ENCODE measurements around the gene ERH. TPM values are rescaled to one million over a fixed set of nuclear protein-coding genes. Genes with fewer than 3 reads are reported as not detected.

ERH gene
- total and polyA plus RNA-seq, 7 donors = 65.6 to 168 (median 106) TPM

DNA sequence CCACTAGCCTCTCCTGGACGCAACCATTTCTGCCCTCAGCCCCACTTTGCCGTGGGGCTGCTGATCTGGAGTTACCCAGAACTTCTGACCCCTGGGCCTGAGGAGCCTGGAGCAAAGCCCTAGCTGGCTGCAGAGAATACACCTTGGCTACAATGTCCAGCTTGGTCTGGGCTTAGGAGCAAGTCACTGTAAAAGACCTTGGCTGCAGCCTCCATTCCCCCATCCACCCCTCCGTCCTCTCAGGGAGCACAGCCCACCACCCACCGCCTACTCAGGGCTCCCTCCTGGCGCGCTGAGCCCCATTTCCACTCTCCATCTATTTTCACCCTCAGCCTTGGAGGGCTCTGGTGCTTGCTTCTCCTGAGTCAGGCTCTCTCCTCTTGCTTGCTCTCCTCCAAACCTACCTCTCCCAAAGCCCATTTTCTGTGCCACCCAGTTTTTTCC lies 42.9 kb downstream of the ERH start:
- H3K4me3 ChIP-seq = no peak overlapping the region
- peak; percentile 36 for DNase-seq
- TF ChIP-seq POLR2AphosphoS5 (IDR thresholded peaks at IDR 0.05) (no peak), EP300 (IDR thresholded peaks at IDR 0.05) (no peak), POLR2A (IDR thresholded peaks at IDR 0.05) (no peak)
- TF ChIP-seq, protein P1, sequence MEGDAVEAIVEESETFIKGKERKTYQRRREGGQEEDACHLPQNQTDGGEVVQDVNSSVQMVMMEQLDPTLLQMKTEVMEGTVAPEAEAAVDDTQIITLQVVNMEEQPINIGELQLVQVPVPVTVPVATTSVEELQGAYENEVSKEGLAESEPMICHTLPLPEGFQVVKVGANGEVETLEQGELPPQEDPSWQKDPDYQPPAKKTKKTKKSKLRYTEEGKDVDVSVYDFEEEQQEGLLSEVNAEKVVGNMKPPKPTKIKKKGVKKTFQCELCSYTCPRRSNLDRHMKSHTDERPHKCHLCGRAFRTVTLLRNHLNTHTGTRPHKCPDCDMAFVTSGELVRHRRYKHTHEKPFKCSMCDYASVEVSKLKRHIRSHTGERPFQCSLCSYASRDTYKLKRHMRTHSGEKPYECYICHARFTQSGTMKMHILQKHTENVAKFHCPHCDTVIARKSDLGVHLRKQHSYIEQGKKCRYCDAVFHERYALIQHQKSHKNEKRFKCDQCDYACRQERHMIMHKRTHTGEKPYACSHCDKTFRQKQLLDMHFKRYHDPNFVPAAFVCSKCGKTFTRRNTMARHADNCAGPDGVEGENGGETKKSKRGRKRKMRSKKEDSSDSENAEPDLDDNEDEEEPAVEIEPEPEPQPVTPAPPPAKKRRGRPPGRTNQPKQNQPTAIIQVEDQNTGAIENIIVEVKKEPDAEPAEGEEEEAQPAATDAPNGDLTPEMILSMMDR (IDR thresholded peaks at IDR 0.05) = no peak
- intact Hi-C loops (cut with DNase I) = no loop called here
- peak overlapping the region; percentile 59 to 82 (median 72) for H3K27ac ChIP-seq
- H3K9me3 ChIP-seq = no peaks in the 10 kb centered on the region
- H3K36me3 ChIP-seq = no peaks in the 10 kb centered on the region
- H3K27me3 ChIP-seq = no peaks in the 10 kb centered on the region
- H3K4me1 ChIP-seq = peaks cover 0 to 31% (median 19%) of the 10 kb centered on the region in 4 donors
- 83 to 96% methylated on average over 6 of the region's 6 CpGs for WGBS, 2 donors

DNA sequence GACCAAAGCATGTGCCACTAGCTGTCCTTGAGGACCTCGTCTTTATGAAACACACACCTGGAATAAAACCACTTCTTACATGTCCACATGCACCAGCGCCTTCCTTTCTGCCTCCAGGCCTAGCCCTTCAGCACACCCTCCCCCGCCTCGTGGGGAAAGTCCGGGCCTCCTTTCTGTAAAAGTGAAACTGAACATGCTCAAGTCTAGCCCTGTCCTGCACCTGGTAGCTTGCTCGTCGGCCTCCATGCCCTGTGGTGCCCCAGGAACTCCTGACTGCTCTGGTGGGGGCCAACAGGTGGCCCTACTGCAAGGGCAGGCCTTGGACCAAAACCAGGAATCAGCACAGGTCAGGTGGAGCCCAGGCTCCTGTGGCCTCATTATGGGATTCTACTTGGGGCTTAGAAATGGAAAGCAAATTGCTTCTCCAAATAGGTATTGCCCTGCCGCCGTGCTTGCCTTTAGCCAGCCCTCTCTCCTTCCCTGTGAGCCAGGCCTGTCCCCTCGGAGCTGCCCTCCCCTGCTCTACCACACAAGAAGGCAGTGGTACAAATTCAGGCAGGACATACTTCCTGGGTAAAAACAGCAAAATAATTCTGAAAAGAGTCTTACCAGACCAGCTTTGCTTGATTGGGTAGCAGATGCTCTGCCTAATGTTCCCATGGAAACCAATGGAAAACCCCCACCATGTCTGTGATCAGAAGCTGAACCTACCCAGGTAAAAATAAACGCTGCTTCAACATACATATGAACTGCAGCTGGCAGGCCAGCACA lies 43.5 kb downstream of the ERH start:
- DNase-seq = peak; percentile 57
- Histone ChIP-seq H3K4me1 (peaks cover 0 to 31% (median 19%) of the 10 kb centered on the region in 4 donors), H3K27ac (peak overlapping the region; percentile 59 to 82 (median 72)), H3K9me3 (no peaks in the 10 kb centered on the region), H3K36me3 (no peaks in the 10 kb centered on the region), H3K4me3 (no peak overlapping the region), H3K27me3 (no peaks in the 10 kb centered on the region)
- intact Hi-C loops (cut with DNase I) = no loop called here
- no peak for TF ChIP-seq EP300 (IDR thresholded peaks at IDR 0.05)
- no peak for TF ChIP-seq POLR2A (IDR thresholded peaks at IDR 0.05)
- no peak for TF ChIP-seq POLR2AphosphoS5 (IDR thresholded peaks at IDR 0.05)
- TF ChIP-seq, protein P1 (IDR thresholded peaks at IDR 0.05) = no peak
- WGBS, 2 donors = 43 to 47% methylated on average over 11 of the region's 11 CpGs

DNA sequence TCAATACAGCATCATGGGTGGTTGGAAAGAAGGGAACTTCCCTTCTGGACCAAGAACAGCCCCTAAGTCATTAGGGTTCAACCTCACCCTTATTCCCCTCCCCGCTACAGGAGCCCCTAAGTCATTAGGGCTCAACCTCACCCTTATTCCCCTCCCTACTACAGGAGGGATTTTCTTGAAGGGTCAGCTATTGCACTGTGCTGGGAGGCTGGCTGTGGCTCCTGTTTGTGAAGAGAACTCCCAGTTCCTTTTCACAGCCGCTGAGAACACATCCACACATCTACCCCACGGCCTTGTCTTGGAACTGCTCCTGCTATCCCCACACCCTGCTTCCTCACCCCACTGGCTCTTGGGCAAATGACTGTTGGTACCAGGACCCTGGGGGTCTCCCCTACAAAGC lies 44.9 kb downstream of the ERH start:
- H3K4me1 ChIP-seq = peaks cover 0 to 31% (median 19%) of the 10 kb centered on the region in 4 donors
- 93 to 98% methylated on average over 3 of the region's 3 CpGs for WGBS, 2 donors
- H3K27me3 ChIP-seq = no peaks in the 10 kb centered on the region
- no peaks in the 10 kb centered on the region for H3K36me3 ChIP-seq
- H3K27ac ChIP-seq = no peak overlapping the region
- intact Hi-C loops (cut with DNase I) = no loop called here
- H3K9me3 ChIP-seq = no peaks in the 10 kb centered on the region
- no peak for DNase-seq
- no peak for TF ChIP-seq POLR2A (IDR thresholded peaks at IDR 0.05)
- TF ChIP-seq, protein P1 (IDR thresholded peaks at IDR 0.05) = no peak
- no peak for TF ChIP-seq POLR2AphosphoS5 (IDR thresholded peaks at IDR 0.05)
- TF ChIP-seq EP300 (IDR thresholded peaks at IDR 0.05) = no peak
- H3K4me3 ChIP-seq = no peak overlapping the region

DNA sequence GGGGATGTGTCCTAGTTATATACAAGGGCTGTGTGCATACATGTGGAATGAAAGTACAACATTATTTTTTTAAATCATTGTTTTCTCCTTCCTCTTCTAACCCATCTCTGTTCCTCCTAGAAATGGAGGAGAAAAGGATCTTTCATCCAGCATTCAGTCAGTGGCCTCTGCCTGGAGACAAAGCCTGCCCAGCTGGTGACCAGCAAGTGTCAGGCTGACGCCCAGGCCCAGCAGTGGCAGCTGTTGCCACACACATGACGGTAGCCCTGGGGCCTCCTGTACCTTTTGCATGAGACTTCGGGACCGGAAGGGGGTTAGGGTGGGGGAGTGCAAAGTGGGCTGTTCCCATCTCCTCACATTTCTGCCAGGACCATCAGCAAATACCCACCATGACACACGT lies 46.2 kb downstream of the ERH start:
- no peak for DNase-seq
- Histone ChIP-seq H3K9me3 (no peaks in the 10 kb centered on the region), H3K4me3 (no peak overlapping the region), H3K27me3 (no peaks in the 10 kb centered on the region), H3K36me3 (no peaks in the 10 kb centered on the region), H3K27ac (no peak overlapping the region), H3K4me1 (peaks cover 0 to 29% (median 19%) of the 10 kb centered on the region in 4 donors)
- WGBS, 2 donors = 89 to 93% methylated on average over 5 of the region's 5 CpGs
- TF ChIP-seq, protein P1 (IDR thresholded peaks at IDR 0.05) = no peak
- TF ChIP-seq POLR2AphosphoS5 (IDR thresholded peaks at IDR 0.05) (no peak), EP300 (IDR thresholded peaks at IDR 0.05) (no peak), POLR2A (IDR thresholded peaks at IDR 0.05) (no peak)
- intact Hi-C loops (cut with DNase I) = no loop called here
